Thyroid gland (tissue), 4 donors: ENCODE measurements around the gene TENT4B.

ENCODE experiments used
- CTCF ChIP-seq, 6 experiments: fragments of 200-600 bp in 3 of 6; fragments of 450-650 bp in 3 of 6; sonication (generic) in 3 of 6; IDR thresholded peaks; one replicate each; pipeline ENCODE4 v1.5.1; 2016 to 2019; ENCODE audit warnings: antibody characterized with exemption in 6 of 6, mild to moderate bottlenecking in 2 of 6, inconsistent platforms in 1 of 6, moderate library complexity in 1 of 6
- POLR2A ChIP-seq, 2 donors: fragments of 450-650 bp; IDR thresholded peaks; one replicate each; pipeline ENCODE4 v1.6.1; 2017; ENCODE audit warnings: antibody characterized with exemption in 2 of 2, mild to moderate bottlenecking in 2 of 2, moderate library complexity in 1 of 2

GRCh38 chr16:50146479-50147435, 6.3 kb upstream of the TENT4B start:
- TF ChIP-seq CTCF (IDR thresholded peaks at IDR 0.05) (no peak), POLR2A (IDR thresholded peaks at IDR 0.05) (no peak)
